Endometrial microvascular endothelial cells (primary cell): ENCODE data around the gene CFDP1. TPM values are rescaled to one million over a fixed set of nuclear protein-coding genes. Genes with fewer than 3 reads are reported as not detected.

ENCODE experiments used
- in situ Hi-C: cut with HindIII; loops from 2 replicates; pipeline ENCODE4 v1.10.0; 2017; ENCODE audit warnings: low sequenced_read_pairs, low pct_unique_long_range_greater_than_20kb; ENCODE audit errors: inconsistent ontology term
- total RNA-seq: library from RNA; depleted of rRNA; stranded (reverse); fragments of >200 nt; gene quantifications from one replicate; pipeline ENCODE4 v1.2.3, GENCODE V29; 2015; ENCODE audit errors: inconsistent ontology term

Gene CFDP1
- total RNA-seq, 1 donor from 2014 or later: 60.5 TPM

DNA sequence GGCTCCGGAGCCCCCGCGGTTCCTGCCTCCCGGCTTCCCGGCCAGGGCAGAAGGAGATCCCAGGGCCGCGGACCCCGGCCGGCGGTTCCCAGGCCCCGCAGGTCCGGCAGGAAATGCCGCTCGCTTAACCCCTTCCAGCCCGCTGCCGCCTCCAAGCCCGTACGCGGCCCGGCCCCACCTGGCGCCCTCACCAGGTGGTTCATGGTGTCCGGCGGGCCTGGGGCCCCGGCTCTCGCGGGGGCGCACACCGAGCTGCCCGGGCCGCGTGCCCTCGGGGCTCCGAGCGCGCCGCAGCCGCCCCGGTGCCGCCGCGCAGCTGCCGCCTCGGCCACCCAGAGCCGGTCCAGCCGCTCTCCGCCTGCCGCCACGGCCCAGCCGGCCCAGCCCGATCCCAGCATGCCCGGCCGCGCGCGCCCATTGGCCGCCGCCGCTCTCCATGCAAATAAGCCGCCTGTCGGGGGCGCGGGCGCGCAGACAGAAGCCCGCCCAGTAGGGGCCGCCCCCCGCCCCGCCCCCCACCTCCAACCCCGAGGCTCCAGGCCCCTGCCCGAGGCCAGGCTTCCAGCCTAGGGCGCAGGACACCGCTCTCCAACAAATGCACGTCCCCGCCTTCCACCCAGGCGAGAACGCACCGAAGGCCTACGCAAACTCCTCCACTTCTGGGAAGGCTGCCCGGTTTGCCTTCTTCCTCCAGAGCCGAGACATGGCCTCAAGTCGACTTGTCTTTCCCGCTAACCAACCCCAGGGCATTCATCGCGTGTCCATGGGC, 181.8 kb downstream of the CFDP1 start, which contains the start of gene BCAR1:
BCAR1 (minus strand) TSS at position 345 of the 769 bp plus-strand sequence; CDS start at position 203, 142 bp downstream.
- in situ Hi-C loops: no loop called here

DNA sequence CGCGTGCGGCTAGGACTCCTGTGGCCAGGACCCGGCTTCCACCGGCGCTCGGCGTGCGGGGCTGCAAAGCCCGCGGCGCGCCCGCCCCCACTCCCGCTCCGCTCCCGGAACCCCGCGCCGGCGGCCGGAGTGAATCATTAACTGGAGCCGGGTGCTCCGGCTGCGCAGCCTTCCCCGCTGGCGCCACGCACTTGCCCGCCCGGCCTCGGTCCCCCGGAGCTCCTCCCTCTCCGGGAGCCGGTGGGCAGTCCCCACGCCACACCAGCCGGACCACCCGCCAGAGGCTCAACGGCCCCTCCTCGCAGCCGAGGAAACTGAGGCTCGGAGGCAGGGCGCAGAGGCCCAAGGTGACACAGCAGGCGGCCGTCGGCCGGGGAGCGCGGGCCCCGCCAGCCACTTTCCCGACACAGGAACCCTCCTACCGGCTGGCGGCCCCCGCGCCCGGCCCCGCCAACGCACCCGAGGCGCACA, 182.5 kb downstream of the CFDP1 start:
- in situ Hi-C loops: no loop called here

DNA sequence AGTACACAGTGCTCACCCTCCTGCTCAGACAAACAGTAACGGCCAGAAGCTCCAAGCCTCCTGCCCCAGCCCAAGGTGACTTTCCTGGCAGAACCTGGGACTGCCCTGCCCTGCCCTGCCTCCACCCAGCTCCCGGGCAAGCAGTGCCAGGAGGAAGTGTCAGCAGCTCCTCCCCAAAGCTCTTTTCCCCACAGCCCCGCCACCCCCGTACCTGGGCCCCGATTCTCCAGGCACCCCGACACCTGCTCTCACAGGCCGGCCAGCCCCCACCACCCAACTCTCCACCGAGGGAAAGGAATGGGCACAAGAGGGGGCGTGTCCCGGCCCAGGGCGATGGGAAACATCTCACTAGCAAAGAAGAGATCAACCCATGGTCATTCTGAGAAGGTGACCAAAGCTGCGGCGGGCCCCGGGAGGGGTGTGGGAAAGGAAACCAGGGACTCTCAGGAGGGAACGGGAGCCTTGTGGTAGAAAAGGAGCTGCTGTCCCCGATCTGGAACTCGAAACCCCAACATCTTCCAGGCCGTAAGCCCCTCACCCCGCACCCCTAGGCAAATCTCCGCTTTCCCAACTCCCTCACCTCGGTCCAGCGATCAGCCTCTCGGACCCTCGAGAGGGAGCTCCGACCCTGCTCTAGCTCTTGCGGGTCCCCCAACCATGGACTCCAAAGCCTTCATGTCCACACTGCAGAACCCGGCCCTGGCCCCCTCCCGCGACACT, 183.1 kb downstream of the CFDP1 start:
- in situ Hi-C loops: no loop called here

DNA sequence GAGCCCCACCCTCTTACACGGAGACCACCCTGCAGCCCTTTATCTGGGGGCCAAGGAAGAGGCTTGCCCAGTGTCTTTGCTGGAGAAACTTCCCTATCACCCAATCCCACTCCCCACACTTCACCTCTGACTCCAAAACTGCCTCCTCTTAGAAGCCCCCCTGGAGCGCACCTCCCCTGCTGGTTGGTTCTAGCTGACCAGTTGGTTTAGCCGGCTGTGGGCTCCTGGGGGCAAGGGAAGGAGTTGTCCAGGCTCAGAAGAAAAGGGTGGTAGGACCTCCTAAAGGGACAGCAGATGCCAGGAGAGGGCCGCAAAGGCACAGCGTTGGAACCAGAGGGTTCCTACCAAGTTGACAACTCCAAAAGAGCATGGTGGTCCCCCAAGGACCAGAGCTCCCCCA, 183.9 kb downstream of the CFDP1 start:
- in situ Hi-C loops: loop anchor here (25.0 kb wide), 1 partner anchor 138 kb away; no protein-coding TSS in a partner anchor

DNA sequence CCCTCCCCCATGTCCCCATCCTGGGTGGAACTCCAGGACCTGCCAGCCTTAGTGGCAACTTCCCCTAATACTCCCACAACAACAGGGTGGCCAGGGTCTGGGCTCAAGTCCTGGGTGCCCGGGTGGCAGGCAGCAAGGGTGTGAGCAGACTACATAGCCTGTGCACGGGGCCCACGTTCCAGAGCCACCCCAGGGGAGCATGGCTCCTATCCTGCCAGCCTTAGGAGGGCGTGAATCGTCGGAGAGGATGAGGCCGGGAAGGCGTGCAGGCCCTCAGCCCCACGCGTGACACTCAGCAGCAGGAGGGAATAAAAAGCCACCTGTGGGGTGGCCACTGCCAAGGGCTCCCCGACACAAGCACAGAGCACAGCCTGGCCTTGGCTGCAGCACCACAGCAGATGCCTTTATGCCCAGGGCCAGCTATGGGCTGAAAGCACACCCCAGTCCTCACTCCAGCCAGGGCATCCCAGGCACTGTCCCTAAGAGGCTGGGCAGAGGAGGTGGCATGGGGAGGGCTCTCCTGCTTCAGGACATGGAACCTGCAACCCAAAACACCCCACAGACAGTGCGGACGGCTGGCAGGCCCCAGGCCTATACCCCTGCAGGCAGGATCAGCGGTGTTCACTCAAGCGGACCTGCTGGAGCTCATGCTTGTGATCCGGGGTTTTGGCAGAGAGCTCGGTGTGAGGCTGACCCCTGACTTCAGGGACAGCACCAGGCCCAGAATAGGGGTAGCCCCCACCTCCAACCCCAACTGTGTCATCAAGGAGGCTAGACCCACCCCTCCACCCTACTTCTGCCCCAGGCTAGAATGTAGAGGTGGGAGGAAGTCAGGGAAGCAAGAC, 184.5 kb downstream of the CFDP1 start:
- in situ Hi-C loops: loop anchor here (25.0 kb wide), 1 partner anchor 139 kb away; no protein-coding TSS in a partner anchor

DNA sequence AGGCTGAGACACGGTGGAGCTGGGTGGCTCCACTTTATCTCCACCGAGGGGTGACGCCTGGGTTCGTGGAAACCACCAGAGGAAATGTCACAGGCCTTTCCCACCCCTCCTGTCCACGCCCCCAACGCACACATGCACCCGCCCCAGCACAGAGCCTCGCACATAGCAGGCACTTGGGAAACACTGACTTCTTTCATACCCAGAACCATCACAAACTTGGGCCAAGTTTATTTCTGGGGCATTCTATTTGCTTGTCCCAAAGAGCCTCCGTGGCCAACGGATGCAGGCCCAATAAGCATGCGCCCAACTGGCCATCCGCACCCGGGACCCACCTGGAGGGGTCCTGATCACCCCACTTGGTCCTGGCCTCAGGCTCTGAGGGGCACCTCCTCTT, 185.2 kb downstream of the CFDP1 start:
- in situ Hi-C loops: loop anchor here (25.0 kb wide), 1 partner anchor 139 kb away; no protein-coding TSS in a partner anchor

DNA sequence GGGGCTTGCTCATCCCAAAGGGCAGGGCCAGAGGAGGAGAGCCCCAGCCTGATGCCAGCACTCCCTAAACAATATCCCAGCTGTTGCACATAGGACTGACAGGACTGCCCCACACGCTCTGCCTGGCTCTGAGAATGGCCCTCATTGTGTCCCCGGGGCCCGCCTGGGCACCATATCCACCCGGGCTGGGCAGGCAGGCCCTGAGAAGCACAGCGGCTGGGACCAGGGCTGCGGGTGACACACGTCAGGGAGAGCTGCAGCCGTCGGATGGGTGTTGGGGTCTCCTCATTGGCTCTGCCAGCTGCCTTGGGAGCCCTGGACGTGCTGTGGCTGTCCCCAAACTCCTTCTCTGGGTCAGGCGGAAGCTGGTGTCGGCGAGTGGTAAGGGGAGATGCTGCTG, 186.1 kb downstream of the CFDP1 start:
- in situ Hi-C loops: loop anchor here (25.0 kb wide), 1 partner anchor 140 kb away; no protein-coding TSS in a partner anchor

DNA sequence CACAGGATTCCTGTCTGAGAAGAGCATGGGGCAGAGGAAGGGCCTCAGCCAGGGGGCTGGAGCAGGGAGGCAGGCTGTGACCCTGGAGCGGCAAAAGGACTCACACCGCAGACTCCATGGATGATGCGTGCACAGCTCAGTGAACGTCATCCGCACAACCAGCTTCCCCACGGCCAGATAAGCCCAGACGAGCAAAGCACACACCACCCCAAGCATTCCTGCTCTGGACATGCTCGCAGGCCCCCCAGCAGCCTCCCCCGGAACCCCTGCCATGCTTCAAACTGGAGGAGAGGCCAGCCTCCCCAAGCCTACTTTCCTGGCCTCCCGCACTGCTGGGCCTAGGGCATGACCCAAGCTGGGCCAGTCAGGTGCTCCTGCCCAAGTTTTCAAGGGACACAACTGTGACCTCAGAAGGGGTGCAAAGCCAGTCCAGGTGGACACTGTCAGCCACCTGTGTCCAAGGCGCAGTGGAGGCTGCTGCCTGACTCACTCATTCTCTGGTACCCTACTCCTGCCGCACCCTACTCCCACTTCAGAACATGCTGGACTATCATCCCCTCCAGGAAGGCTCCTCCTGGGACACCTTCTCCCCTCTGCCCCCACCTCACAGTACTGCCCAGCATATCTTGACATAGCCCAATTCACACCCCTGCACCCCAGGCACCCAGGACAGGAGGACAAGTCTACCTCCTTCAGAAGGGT, 186.6 kb downstream of the CFDP1 start:
- in situ Hi-C loops: loop anchor here (25.0 kb wide), 1 partner anchor 141 kb away; no protein-coding TSS in a partner anchor

DNA sequence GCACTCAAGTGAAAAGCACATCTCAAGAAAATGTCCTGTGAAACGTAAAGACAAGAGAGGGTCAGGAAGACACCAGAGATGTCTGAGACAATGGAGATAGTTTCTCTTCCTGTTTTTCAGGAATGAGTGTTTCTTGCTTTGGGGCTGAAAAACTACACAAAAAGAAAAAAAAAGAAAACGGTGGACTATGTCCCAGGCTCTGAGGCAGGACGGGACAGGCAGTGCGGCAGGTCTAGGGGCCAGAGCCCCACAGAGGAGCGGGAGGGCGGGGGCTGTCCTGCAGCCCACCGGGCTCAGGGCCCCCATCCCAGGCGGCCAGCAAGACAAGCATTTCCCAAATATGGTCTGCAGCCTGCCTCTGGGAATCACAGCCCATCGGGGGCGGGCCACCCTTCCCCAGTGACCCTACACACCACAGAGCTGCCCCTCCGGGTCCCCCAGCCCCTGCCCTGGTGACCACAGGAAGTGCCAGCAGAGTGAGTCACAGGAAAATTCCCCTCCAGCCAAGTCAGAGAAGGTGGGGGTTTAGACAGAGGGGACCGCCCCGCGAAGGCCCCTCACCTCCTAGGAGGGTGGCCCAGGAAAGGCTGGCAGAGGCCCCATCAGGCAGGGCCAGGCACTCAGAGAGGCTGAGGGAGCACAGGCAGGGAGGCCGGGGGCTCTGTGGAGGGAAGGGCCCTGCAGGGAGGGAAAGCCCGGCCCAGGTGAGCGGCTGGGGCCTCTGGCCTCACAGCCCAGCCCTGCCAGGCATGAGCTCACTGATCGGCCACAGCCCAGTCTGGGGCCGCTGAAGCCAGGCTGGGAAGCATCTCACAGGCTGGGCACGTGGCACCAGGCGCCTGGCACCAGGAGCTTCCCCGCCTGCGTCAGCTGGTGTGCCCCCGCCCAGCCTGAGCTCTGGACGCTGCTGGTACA, 188.2 kb downstream of the CFDP1 start:
- in situ Hi-C loops: loop anchor here (25.0 kb wide), 1 partner anchor 142 kb away; no protein-coding TSS in a partner anchor

DNA sequence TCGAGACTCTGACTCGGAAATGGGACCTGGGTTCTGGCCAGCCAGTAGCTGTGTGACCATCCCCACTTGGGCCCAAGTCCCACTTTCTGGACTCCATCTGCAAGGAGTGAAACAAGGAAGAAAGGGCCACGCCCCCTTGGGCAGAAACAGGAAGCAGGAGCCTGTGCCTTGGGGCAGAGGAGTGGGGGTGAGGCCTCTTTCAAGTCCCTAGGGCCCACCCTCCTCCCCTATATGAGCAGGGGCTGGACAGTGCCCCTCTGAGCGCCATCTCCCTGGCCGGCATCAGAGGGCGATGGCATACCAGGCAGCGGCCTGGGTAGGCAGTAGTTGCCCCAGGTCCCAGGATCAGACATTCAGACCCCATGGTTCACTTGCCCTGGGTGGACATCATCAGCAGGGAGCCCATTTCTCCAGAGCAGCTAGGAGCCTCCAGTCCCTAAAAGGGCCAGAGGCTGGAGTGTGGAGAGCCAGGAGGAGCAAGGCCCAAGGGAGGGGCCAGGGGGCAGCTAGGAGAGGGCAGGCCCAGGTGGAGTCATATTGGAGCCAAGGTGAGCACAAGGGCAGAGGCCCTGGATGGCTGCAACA, 189.0 kb downstream of the CFDP1 start:
- in situ Hi-C loops: loop anchor here (25.0 kb wide), 1 partner anchor 143 kb away; no protein-coding TSS in a partner anchor

Other genes with a start within 250 kb of the CFDP1 start
- not detected for gene CTRB2, start 226.3 kb downstream of the CFDP1 start, total RNA-seq
- not detected for gene CTRB1, start 214.5 kb downstream of the CFDP1 start, total RNA-seq
- gene BCAR1, start 181.9 kb downstream of the CFDP1 start, total RNA-seq: 254 TPM
- 24.3 TPM for gene TMEM170A, start 31.2 kb upstream of the CFDP1 start, total RNA-seq
- 0.19 TPM for gene CHST6, start 61.9 kb upstream of the CFDP1 start, total RNA-seq
- not detected for gene CHST5, start 102.6 kb upstream of the CFDP1 start, total RNA-seq
- 5.8 TPM for gene TMEM231, start 122.7 kb upstream of the CFDP1 start, total RNA-seq
- gene GABARAPL2, start 132.9 kb upstream of the CFDP1 start, total RNA-seq: 56.8 TPM
- gene ADAT1, start 189.8 kb upstream of the CFDP1 start, total RNA-seq: 58.7 TPM
- 218 TPM for gene KARS1, start 214.2 kb upstream of the CFDP1 start, total RNA-seq
- gene TERF2IP, start 214.3 kb upstream of the CFDP1 start, total RNA-seq: 45.5 TPM
- gene CPHXL2, start 243.5 kb upstream of the CFDP1 start, total RNA-seq: not detected